Sigmoid colon (tissue), 7 donors: ENCODE results near the gene MIOS. TPM values are rescaled to one million over a fixed set of nuclear protein-coding genes. Genes with fewer than 3 reads are reported as not detected.

ENCODE experiments used
- DNase-seq: peaks from one replicate; pipeline ENCODE4 v3.0.0-alpha.2; 2019
- H3K27ac ChIP-seq, 4 donors: fragments of 200-600 bp; sonication (generic); one replicate each; pipeline ENCODE4 v1.5.1; 2016 to 2019; ENCODE audit warnings: mild to moderate bottlenecking in 1 of 4
- H3K27me3 ChIP-seq, 3 donors: fragments of 200-600 bp; sonication (generic); one replicate each; pipeline ENCODE4 v1.5.1; 2019; ENCODE audit warnings: mild to moderate bottlenecking in 1 of 3
- H3K36me3 ChIP-seq, 4 donors: fragments of 200-600 bp; sonication (generic); one replicate each; pipeline ENCODE4 v1.5.1; 2016 to 2019
- H3K4me1 ChIP-seq, 4 donors: fragments of 200-600 bp; sonication (generic); one replicate each; pipeline ENCODE4 v1.5.1; 2017 to 2019
- H3K4me3 ChIP-seq, 4 donors: fragments of 200-600 bp; sonication (generic); one replicate each; pipeline ENCODE4 v1.5.1; 2017 to 2019; ENCODE audit warnings: mild to moderate bottlenecking in 2 of 4, moderate library complexity in 1 of 4
- H3K9me3 ChIP-seq, 4 donors: fragments of 200-600 bp in 3 of 4; sonication (generic) in 3 of 4; one replicate each; pipeline versions ENCODE4 v1.5.1 to v1.6.1; 2013 to 2019
- EP300 ChIP-seq, 4 donors: sonication (generic); formaldehyde crosslinking; IDR thresholded peaks; one replicate each; pipeline ENCODE4 v1.6.1; 2017; ENCODE audit warnings: antibody characterized with exemption in 4 of 4
- POLR2A ChIP-seq, 2 donors: fragments of 450-650 bp; IDR thresholded peaks; one replicate each; pipeline ENCODE4 v1.6.1; 2016; ENCODE audit warnings: antibody characterized with exemption in 2 of 2, mild to moderate bottlenecking in 2 of 2, moderate library complexity in 2 of 2
- POLR2AphosphoS5 ChIP-seq, 4 donors: sonication (generic); formaldehyde crosslinking; IDR thresholded peaks; one replicate each; pipeline ENCODE4 v1.6.1; 2017; ENCODE audit warnings: antibody characterized with exemption in 4 of 4
- WGBS, 2 donors: extraction: QIAGEN DNeasy Blood & Tissue Kit; methylation state at CpG; one replicate each; pipeline ENCODE4 v1.1.7; 2013; 5-methylcytosine and 5-hydroxymethylcytosine counted together
- intact Hi-C: fragments of 100-400 bp; cut with DNase I; formaldehyde crosslinking; loops from one replicate; pipeline ENCODE4 v1.15.1; 2023
- polyA plus RNA-seq, 3 donors: library from polyadenylated mRNA; stranded (reverse); fragments of 200-250 nt; gene quantifications; one replicate each; pipeline ENCODE4 v1.2.3, GENCODE V29; 2013
- total RNA-seq, 4 donors: library from RNA; depleted of rRNA; stranded (reverse); fragments of >200 nt; gene quantifications; one replicate each; pipeline ENCODE4 v1.1.0, GENCODE V29; 2016
- TF ChIP-seq, protein P1 (sequence below), 4 experiments: fragments of 450-650 bp in 3 of 4; fragments of 200-600 bp in 1 of 4; IDR thresholded peaks; one replicate each; pipeline ENCODE4 v1.5.1; 2016 to 2019; ENCODE audit warnings: antibody characterized with exemption in 4 of 4, mild to moderate bottlenecking in 3 of 4, moderate library complexity in 2 of 4
- donor health status: healthy with polysubstance abuse.
- donor health status: Bipolar disorder and iron deficiency.
- donor health status: healthy.

Gene MIOS
- total and polyA plus RNA-seq, 7 donors: 11.3 to 40.3 (median 20.8) TPM

DNA sequence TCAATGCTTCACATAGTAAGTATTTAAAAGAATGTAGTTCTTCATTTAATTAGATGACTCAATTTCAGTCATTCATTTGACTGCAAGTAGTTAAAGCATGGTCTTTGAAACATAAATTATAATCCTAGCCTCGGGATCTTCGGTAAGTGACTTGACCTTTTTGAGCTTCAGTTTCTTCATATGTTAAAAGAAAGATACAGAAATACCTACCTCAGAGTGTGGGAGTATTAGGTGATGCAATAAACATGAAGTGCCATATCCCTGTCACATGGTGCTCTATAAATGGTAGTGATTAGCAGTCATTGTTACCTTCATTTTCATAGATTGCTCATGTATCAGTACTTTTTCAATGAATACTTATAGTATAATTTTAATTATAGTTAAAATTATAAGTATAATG is 42.6 kb downstream of the MIOS start:
- Histone ChIP-seq H3K27me3 (no peaks in the 10 kb centered on the region), H3K9me3 (no peaks in the 10 kb centered on the region), H3K4me1 (no peaks in the 10 kb centered on the region), H3K36me3 (peaks cover 0 to 41% (median 3%) of the 10 kb centered on the region in 4 donors), H3K4me3 (no peak overlapping the region), H3K27ac (no peak overlapping the region)
- TF ChIP-seq EP300 (IDR thresholded peaks at IDR 0.05): no peak
- TF ChIP-seq, protein P1, sequence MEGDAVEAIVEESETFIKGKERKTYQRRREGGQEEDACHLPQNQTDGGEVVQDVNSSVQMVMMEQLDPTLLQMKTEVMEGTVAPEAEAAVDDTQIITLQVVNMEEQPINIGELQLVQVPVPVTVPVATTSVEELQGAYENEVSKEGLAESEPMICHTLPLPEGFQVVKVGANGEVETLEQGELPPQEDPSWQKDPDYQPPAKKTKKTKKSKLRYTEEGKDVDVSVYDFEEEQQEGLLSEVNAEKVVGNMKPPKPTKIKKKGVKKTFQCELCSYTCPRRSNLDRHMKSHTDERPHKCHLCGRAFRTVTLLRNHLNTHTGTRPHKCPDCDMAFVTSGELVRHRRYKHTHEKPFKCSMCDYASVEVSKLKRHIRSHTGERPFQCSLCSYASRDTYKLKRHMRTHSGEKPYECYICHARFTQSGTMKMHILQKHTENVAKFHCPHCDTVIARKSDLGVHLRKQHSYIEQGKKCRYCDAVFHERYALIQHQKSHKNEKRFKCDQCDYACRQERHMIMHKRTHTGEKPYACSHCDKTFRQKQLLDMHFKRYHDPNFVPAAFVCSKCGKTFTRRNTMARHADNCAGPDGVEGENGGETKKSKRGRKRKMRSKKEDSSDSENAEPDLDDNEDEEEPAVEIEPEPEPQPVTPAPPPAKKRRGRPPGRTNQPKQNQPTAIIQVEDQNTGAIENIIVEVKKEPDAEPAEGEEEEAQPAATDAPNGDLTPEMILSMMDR (IDR thresholded peaks at IDR 0.05): no peak
- TF ChIP-seq POLR2AphosphoS5 (IDR thresholded peaks at IDR 0.05): no peak
- no peak for TF ChIP-seq POLR2A (IDR thresholded peaks at IDR 0.05)
- intact Hi-C loops: no loop called here
- DNase-seq: no peak
- WGBS, 2 donors: 93 to 94% methylated on average over 2 of the region's 2 CpGs

DNA sequence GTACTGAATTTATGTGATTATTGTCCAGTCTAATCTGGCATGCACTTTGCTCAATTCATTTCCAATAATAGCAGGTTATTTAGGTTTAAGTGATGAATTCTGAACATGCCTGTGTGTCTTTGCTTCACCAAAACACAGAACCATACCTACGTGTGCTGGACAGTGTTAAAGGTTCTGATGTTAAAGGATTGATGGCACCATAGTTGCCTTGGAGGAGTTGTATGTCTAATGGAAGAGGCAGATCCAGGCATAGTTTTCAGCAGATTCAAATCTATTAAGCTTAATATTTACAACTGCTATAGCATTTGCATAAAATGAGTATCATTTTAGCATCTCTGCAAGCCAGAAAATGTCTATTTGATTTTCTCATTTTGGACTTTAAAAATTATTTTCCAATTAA is 45.8 kb downstream of the MIOS start:
- H3K27ac ChIP-seq: no peak overlapping the region
- no peak for DNase-seq
- no peaks in the 10 kb centered on the region for H3K27me3 ChIP-seq
- 97% methylated on average over 1 of the region's 1 CpG for whole genome bisulfite sequencing, 2 donors
- intact Hi-C loops: no loop called here
- no peaks in the 10 kb centered on the region for H3K9me3 ChIP-seq
- H3K4me1 ChIP-seq: no peaks in the 10 kb centered on the region
- H3K4me3 ChIP-seq: no peak overlapping the region
- TF ChIP-seq POLR2AphosphoS5 (IDR thresholded peaks at IDR 0.05) (no peak), POLR2A (IDR thresholded peaks at IDR 0.05) (no peak)
- peaks cover 0 to 27% (median 3%) of the 10 kb centered on the region in 4 donors for H3K36me3 ChIP-seq

DNA sequence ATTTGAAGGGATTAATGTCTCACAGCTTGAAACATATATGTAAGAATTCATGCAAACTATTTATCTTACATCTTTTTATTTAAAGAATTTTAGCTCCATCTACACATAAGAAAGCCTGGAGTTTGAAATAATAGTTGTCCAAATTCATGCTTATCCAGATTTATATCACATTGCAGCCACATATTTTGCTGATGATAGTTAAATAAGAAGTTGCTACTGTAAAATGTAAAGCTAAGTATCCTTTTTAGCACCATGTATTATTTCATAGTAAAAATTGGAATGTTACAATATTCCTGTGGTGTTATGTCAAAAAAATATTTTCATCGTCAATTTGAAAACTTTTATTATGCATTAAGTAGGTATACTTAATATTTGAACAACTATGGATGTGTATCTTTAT is 46.5 kb downstream of the MIOS start:
- TF ChIP-seq, protein P1 (IDR thresholded peaks at IDR 0.05): no peak
- no peak overlapping the region for H3K4me3 ChIP-seq
- H3K9me3 ChIP-seq: no peaks in the 10 kb centered on the region
- intact Hi-C loops: no loop called here
- WGBS, 2 donors: 94 to 98% methylated on average over 1 of the region's 1 CpG
- no peaks in the 10 kb centered on the region for H3K27me3 ChIP-seq
- H3K4me1 ChIP-seq: no peaks in the 10 kb centered on the region
- H3K36me3 ChIP-seq: peaks cover 0 to 20% (median 0%) of the 10 kb centered on the region in 4 donors
- H3K27ac ChIP-seq: no peak overlapping the region
- no peak for DNase-seq

DNA sequence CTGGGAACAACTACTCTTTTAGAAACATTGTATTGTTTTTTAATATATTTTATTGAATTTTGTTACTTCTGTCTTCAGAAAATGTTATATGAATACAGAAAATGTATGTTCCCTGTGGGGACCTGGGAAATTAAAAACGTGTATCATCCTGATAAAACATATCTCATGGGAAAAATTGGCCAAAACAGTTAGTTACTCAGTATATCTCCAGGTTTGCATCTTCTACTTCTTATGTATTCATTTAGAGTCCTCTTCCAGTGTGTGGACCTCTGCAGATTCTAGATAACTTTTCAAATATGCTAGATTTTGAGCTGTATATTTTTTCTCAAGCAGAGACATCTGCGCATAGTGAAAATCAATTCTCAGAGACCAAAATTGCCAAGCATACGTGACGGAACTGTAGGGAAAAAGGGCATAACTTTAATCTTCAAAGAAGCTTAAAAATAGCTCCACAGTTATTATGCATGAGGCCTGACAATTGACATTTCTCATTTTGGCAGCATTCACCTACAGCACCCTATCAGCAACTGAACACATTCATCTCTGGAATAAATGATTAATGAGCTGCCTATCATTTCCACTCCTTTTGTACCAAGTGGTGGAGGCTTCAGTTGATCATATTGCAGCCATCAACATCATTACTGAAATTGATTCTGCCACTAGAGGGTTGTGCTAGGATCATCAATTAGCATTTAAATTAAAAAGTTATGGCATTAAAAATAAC is 47.5 kb downstream of the MIOS start:
- WGBS, 2 donors: 88 to 89% methylated on average over 4 of the region's 4 CpGs

DNA sequence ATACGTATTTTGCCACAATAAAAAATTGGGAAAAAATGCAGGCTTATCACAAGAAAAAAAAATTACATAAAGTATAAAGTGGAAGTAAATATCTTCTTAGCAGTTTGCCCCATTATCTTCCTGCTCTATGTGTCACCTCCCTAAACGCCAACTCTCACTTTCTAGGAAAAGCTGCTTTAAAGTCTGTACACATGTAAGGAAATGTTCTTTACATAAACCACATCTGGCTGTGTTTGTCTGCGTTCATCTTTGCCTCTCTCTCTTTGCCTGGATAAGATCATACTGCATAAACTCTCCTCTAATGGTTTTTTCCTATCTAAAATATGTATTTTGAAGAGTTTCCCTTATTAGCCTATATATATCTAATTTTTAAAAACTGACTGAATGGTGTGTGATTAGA is 50.9 kb downstream of the MIOS start:
- H3K27ac ChIP-seq: no peak overlapping the region
- no peaks in the 10 kb centered on the region for H3K9me3 ChIP-seq
- DNase-seq: no peak
- no peak overlapping the region for H3K4me3 ChIP-seq
- TF ChIP-seq POLR2A (IDR thresholded peaks at IDR 0.05) (no peak), POLR2AphosphoS5 (IDR thresholded peaks at IDR 0.05) (no peak), EP300 (IDR thresholded peaks at IDR 0.05) (no peak)
- TF ChIP-seq, protein P1 (IDR thresholded peaks at IDR 0.05): no peak
- intact Hi-C loops: no loop called here
- H3K27me3 ChIP-seq: no peaks in the 10 kb centered on the region
- WGBS, 2 donors: 76 to 88% methylated on average over 3 of the region's 3 CpGs
- no peaks in the 10 kb centered on the region for H3K4me1 ChIP-seq
- H3K36me3 ChIP-seq: no peaks in the 10 kb centered on the region

More for the DNA sequence above, 47.5 kb downstream of the MIOS start:
- no peaks in the 10 kb centered on the region for H3K4me1 ChIP-seq
- TF ChIP-seq POLR2AphosphoS5 (IDR thresholded peaks at IDR 0.05) (no peak), POLR2A (IDR thresholded peaks at IDR 0.05) (no peak), EP300 (IDR thresholded peaks at IDR 0.05) (no peak)
- TF ChIP-seq, protein P1 (IDR thresholded peaks at IDR 0.05): no peak
- no peak for DNase-seq
- intact Hi-C loops: no loop called here
- no peak overlapping the region for H3K4me3 ChIP-seq
- H3K27me3 ChIP-seq: no peaks in the 10 kb centered on the region
- H3K27ac ChIP-seq: no peak overlapping the region
- H3K36me3 ChIP-seq: peaks cover 0 to 10% (median 0%) of the 10 kb centered on the region in 4 donors
- H3K9me3 ChIP-seq: no peaks in the 10 kb centered on the region
